Neural cell (in vitro differentiated cells): ENCODE measurements around the gene ADGRA1. TPM values are rescaled to one million over a fixed set of nuclear protein-coding genes. Genes with fewer than 3 reads are reported as not detected.

ENCODE experiments used
- H2AFZ ChIP-seq: fragments of 200-600, 300-800 bp; sonication (generic), shearing (Covaris generic); 2 replicates; pipeline ENCODE4 v1.6.0; 2014; ENCODE audit warnings: low read depth, mild to moderate bottlenecking, antibody characterized with exemption, low read length, moderate library complexity
- H3F3A ChIP-seq: fragments of 200-600 bp; shearing (Covaris generic); 2 replicates; pipeline ENCODE4 v1.6.1; 2016; ENCODE audit warnings: mild to moderate bottlenecking, moderate library complexity, mixed read lengths, antibody characterized with exemption, low read length; ENCODE audit not compliant: insufficient read depth, poor library complexity, severe bottlenecking
- H3K27ac ChIP-seq: fragments of 200-600, 300-800 bp; sonication (generic), shearing (Covaris generic); 2 replicates; pipeline ENCODE4 v1.5.1; 2014; ENCODE audit warnings: mild to moderate bottlenecking, low read length, moderate library complexity
- H3K27me3 ChIP-seq: fragments of 300-800, 200-600 bp; sonication (generic), shearing (Covaris generic); 2 replicates; pipeline ENCODE4 v1.6.0; 2014; ENCODE audit warnings: mild to moderate bottlenecking, low read depth, low read length, moderate library complexity; ENCODE audit not compliant: insufficient read depth
- H3K36me3 ChIP-seq: fragments of 300-800, 200-600 bp; sonication (generic), shearing (Covaris generic); 2 replicates; pipeline ENCODE4 v1.5.1; 2014; ENCODE audit warnings: mild to moderate bottlenecking, antibody characterized with exemption, low read length, moderate library complexity; ENCODE audit not compliant: insufficient read depth
- H3K4me2 ChIP-seq: fragments of 300-800, 200-600 bp; sonication (generic), shearing (Covaris generic); 2 replicates; pipeline ENCODE4 v1.6.0; 2014; ENCODE audit warnings: mild to moderate bottlenecking, low read length
- H3K4me3 ChIP-seq: fragments of 300-800, 200-600 bp; sonication (generic), shearing (Covaris generic); 2 replicates; pipeline ENCODE4 v1.5.1; 2014; ENCODE audit warnings: mild to moderate bottlenecking, low read length, moderate library complexity
- H3K79me2 ChIP-seq: fragments of 200-600 bp; shearing (Covaris generic); replicated peaks from 2 replicates; pipeline ENCODE4 v1.6.0; 2014; ENCODE audit warnings: mild to moderate bottlenecking, low read length, moderate library complexity; ENCODE audit not compliant: insufficient read depth
- H3K9ac ChIP-seq: fragments of 300-800, 200-600 bp; sonication (generic), shearing (Covaris generic); 2 replicates; pipeline ENCODE4 v1.6.1; 2016; ENCODE audit warnings: mild to moderate bottlenecking, low read length, mixed read lengths
- H3K9me2 ChIP-seq: fragments of 200-600 bp; shearing (Covaris generic); 2 replicates; pipeline ENCODE4 v1.6.1; 2016; ENCODE audit warnings: mild to moderate bottlenecking, low read length, mixed read lengths; ENCODE audit not compliant: insufficient read depth
- H3K9me3 ChIP-seq: fragments of 200-600, 300-800 bp; sonication (generic), shearing (Covaris generic); 2 replicates; pipeline ENCODE4 v1.6.1; 2016; ENCODE audit warnings: mild to moderate bottlenecking, mixed run types, low read length, moderate library complexity, mixed read lengths
- H4K20me1 ChIP-seq: fragments of 200-600 bp; shearing (Covaris generic); 2 replicates; pipeline ENCODE4 v1.6.1; 2016; ENCODE audit warnings: mild to moderate bottlenecking, mixed run types; ENCODE audit not compliant: insufficient read depth
- CTCF ChIP-seq: fragments of 450-650 bp; IDR thresholded peaks from 2 replicates; pipeline ENCODE4 v1.5.1; 2014; ENCODE audit warnings: antibody characterized with exemption, mild to moderate bottlenecking, moderate library complexity; ENCODE audit not compliant: poor library complexity, severe bottlenecking
- EP300 ChIP-seq: fragments of 450-650 bp; conservative IDR thresholded peaks from 2 replicates; pipeline ENCODE4 v1.6.1; 2014; ENCODE audit warnings: antibody characterized with exemption, mild to moderate bottlenecking, moderate library complexity; ENCODE audit not compliant: poor library complexity, severe bottlenecking
- EZH2 ChIP-seq: fragments of 200-600, 300-800 bp; shearing (Covaris generic), sonication (generic); IDR thresholded peaks from 2 replicates; pipeline ENCODE4 v1.6.1; 2014; ENCODE audit warnings: antibody characterized with exemption, low read length, borderline replicate concordance, mild to moderate bottlenecking; ENCODE audit not compliant: insufficient read depth, poor library complexity, severe bottlenecking
- POLR2AphosphoS5 ChIP-seq: IDR thresholded peaks from 2 replicates; pipeline ENCODE4 v1.6.1; 2012
- RAD21 ChIP-seq: fragments of 450-650 bp; conservative IDR thresholded peaks from 2 replicates; pipeline ENCODE4 v1.6.1; 2014; ENCODE audit warnings: antibody characterized with exemption, mild to moderate bottlenecking, moderate library complexity
- REST ChIP-seq: IDR thresholded peaks from 2 replicates; pipeline ENCODE4 v1.6.1; 2012; ENCODE audit warnings: borderline replicate concordance
- SMC3 ChIP-seq: fragments of 450-650 bp; conservative IDR thresholded peaks from 2 replicates; pipeline ENCODE4 v1.6.1; 2014; ENCODE audit warnings: antibody characterized with exemption, mild to moderate bottlenecking, moderate library complexity; ENCODE audit not compliant: poor library complexity
- TAF1 ChIP-seq: IDR thresholded peaks from 2 replicates; pipeline ENCODE4 v1.6.1; 2012; ENCODE audit warnings: low read depth
- polyA plus RNA-seq: library from polyadenylated mRNA; depleted of rRNA; stranded (reverse); fragments of >200 nt; gene quantifications from 2 replicates; pipeline ENCODE4 v1.2.3, GENCODE V29; 2014

ADGRA1 gene
- polyA plus RNA-seq, 1 donor from 2014 or later = 2.2 TPM

GRCh38 chr10:133129859-133130495 lies 42.3 kb downstream of the ADGRA1 start:
- H3K27ac ChIP-seq = no peak overlapping the region
- no peak overlapping the region for H3K4me2 ChIP-seq
- H3K9ac ChIP-seq = no peak overlapping the region
- no peaks in the 10 kb centered on the region for H3K79me2 ChIP-seq
- TF ChIP-seq TAF1 (no peak), REST (no peak), EP300 (no peak), CTCF (no peak), RAD21 (no peak), POLR2AphosphoS5 (no peak), SMC3 (no peak), EZH2 (no peak)
- peaks cover 3% of the 10 kb centered on the region for H3K36me3 ChIP-seq
- H3K9me3 ChIP-seq = no peaks in the 10 kb centered on the region
- H3F3A ChIP-seq = no peaks in the 10 kb centered on the region
- H3K27me3 ChIP-seq = no peaks in the 10 kb centered on the region
- H2AFZ ChIP-seq = no peak overlapping the region
- H4K20me1 ChIP-seq = no peaks in the 10 kb centered on the region
- no peak overlapping the region for H3K4me3 ChIP-seq
- H3K9me2 ChIP-seq = no peaks in the 10 kb centered on the region

- H3K27ac ChIP-seq = no peak overlapping the region
- no peaks in the 10 kb centered on the region for H3F3A ChIP-seq
- no peaks in the 10 kb centered on the region for H3K79me2 ChIP-seq
- no peaks in the 10 kb centered on the region for H3K9me3 ChIP-seq
- H3K9ac ChIP-seq = no peak overlapping the region
- no peak overlapping the region for H3K4me3 ChIP-seq
- H4K20me1 ChIP-seq = no peaks in the 10 kb centered on the region
- no peak for TF ChIP-seq REST
- no peak for TF ChIP-seq TAF1
- TF ChIP-seq POLR2AphosphoS5 = no peak
- H3K4me2 ChIP-seq = no peak overlapping the region
- no peaks in the 10 kb centered on the region for H3K9me2 ChIP-seq
- H2AFZ ChIP-seq = no peak overlapping the region
- no peaks in the 10 kb centered on the region for H3K27me3 ChIP-seq
- H3K36me3 ChIP-seq = peaks cover 3% of the 10 kb centered on the region
Measured at GRCh38 chr10:133130602-133131001, 42.9 kb downstream of the ADGRA1 start.
